H9 (cell line): ENCODE results near the gene CADM1. TPM values are rescaled to one million over a fixed set of nuclear protein-coding genes. Genes with fewer than 3 reads are reported as not detected.

Experiments
- DNase-seq: peaks from one replicate; pipeline ENCODE4 v3.0.0-alpha.2; 2017
- H2AFZ ChIP-seq: one replicate; pipeline ENCODE4 v1.6.1; 2013; ENCODE audit warnings: mild to moderate bottlenecking, low read length, control low read depth, moderate library complexity
- H2AK5ac ChIP-seq: 2 replicates; pipeline ENCODE4 v1.6.1; 2013; ENCODE audit warnings: low read length, control low read depth, mixed read lengths; ENCODE audit not compliant: insufficient read length
- H2BK120ac ChIP-seq: one replicate; pipeline ENCODE4 v1.6.1; 2013; ENCODE audit warnings: low read depth, mild to moderate bottlenecking, low read length, control low read depth, inconsistent platforms; ENCODE audit not compliant: poor library complexity, severe bottlenecking
- H2BK12ac ChIP-seq: 2 replicates; pipeline ENCODE4 v1.6.1; 2013; ENCODE audit warnings: low read length, control low read depth, mixed read lengths, low read depth; ENCODE audit not compliant: insufficient read length
- H2BK15ac ChIP-seq: 2 replicates; pipeline ENCODE4 v1.6.1; 2013; ENCODE audit warnings: low read depth, low read length, control low read depth
- H2BK20ac ChIP-seq: one replicate; pipeline ENCODE4 v1.6.1; 2013; ENCODE audit warnings: low read depth, mild to moderate bottlenecking, low read length, control low read depth, inconsistent platforms; ENCODE audit not compliant: poor library complexity, severe bottlenecking
- H2BK5ac ChIP-seq: 2 replicates; pipeline ENCODE4 v1.6.1; 2013; ENCODE audit warnings: low read length, control low read depth, mixed read lengths; ENCODE audit not compliant: insufficient read length
- H3K14ac ChIP-seq: 2 replicates; pipeline ENCODE4 v1.6.1; 2013; ENCODE audit warnings: low read length, control low read depth; ENCODE audit not compliant: insufficient read depth
- H3K18ac ChIP-seq: 2 replicates; pipeline ENCODE4 v1.6.1; 2013; ENCODE audit warnings: low read depth, mild to moderate bottlenecking, mixed read lengths, low read length, control low read depth; ENCODE audit not compliant: insufficient read length
- H3K23ac ChIP-seq: 2 replicates; pipeline ENCODE4 v1.6.1; 2013; ENCODE audit warnings: low read length, control low read depth, mixed read lengths, low read depth; ENCODE audit not compliant: insufficient read length
- H3K23me2 ChIP-seq: 2 replicates; pipeline ENCODE4 v1.6.1; 2013; ENCODE audit warnings: low read depth, mild to moderate bottlenecking, mixed read lengths, low read length, control low read depth; ENCODE audit not compliant: insufficient read length, poor library complexity, severe bottlenecking
- H3K27ac ChIP-seq: 2 replicates; pipeline ENCODE4 v1.5.1; 2013; ENCODE audit warnings: low read length, control low read depth, mixed read lengths, low read depth; ENCODE audit not compliant: insufficient read length
- H3K27me3 ChIP-seq: 2 replicates; pipeline ENCODE4 v1.6.1; 2013; ENCODE audit warnings: low read length, control low read depth, inconsistent platforms; ENCODE audit not compliant: insufficient read depth
- H3K4ac ChIP-seq: 2 replicates; pipeline ENCODE4 v1.6.1; 2013; ENCODE audit warnings: low read depth, mild to moderate bottlenecking, control low read depth, inconsistent platforms, low read length, moderate library complexity
- H3K4me1 ChIP-seq: 2 replicates; pipeline ENCODE4 v1.6.1; 2013; ENCODE audit warnings: low read length, control low read depth, inconsistent platforms; ENCODE audit not compliant: insufficient read depth
- H3K4me2 ChIP-seq: 2 replicates; pipeline ENCODE4 v1.6.1; 2013; ENCODE audit warnings: low read length, control low read depth, mixed read lengths; ENCODE audit not compliant: insufficient read length, insufficient read depth
- H3K56ac ChIP-seq: 2 replicates; pipeline ENCODE4 v1.6.1; 2013; ENCODE audit warnings: low read depth, mild to moderate bottlenecking, mixed read lengths, low read length, control low read depth; ENCODE audit not compliant: insufficient read length
- H3K79me1 ChIP-seq: 2 replicates; pipeline ENCODE4 v1.6.1; 2013; ENCODE audit warnings: low read depth, mild to moderate bottlenecking, moderate library complexity, low read length, control low read depth, inconsistent platforms; ENCODE audit not compliant: insufficient read depth, poor library complexity, severe bottlenecking
- H3K79me2 ChIP-seq: 2 replicates; pipeline ENCODE4 v1.6.1; 2013; ENCODE audit warnings: low read length, control low read depth, inconsistent platforms; ENCODE audit not compliant: insufficient read depth
- H3K9ac ChIP-seq: 2 replicates; pipeline ENCODE4 v1.6.1; 2013; ENCODE audit warnings: low read length, control low read depth, mixed read lengths; ENCODE audit not compliant: insufficient read length; ENCODE audit errors: extremely low read depth
- H3K9me3 ChIP-seq: one replicate; pipeline ENCODE4 v1.6.1; 2013; ENCODE audit warnings: low read depth, low read length, inconsistent platforms; ENCODE audit not compliant: control insufficient read depth
- H3T11ph ChIP-seq: one replicate; pipeline ENCODE4 v1.6.1; 2013; ENCODE audit warnings: mild to moderate bottlenecking, low read length, control low read depth, inconsistent platforms
- H4K20me1 ChIP-seq: one replicate; pipeline ENCODE4 v1.6.1; 2013; ENCODE audit not compliant: control insufficient read depth, insufficient read length, insufficient read depth
- H4K5ac ChIP-seq: 2 replicates; pipeline ENCODE4 v1.6.1; 2013; ENCODE audit warnings: low read depth, mild to moderate bottlenecking, mixed read lengths, low read length, control low read depth; ENCODE audit not compliant: insufficient read length
- H4K8ac ChIP-seq: replicated peaks from 2 replicates; pipeline ENCODE4 v1.6.1; 2013; ENCODE audit warnings: low read length, control low read depth, mixed read lengths, low read depth; ENCODE audit not compliant: insufficient read length
- H4K91ac ChIP-seq: 2 replicates; pipeline ENCODE4 v1.6.1; 2013; ENCODE audit warnings: low read depth, mild to moderate bottlenecking, moderate library complexity, mixed read lengths, low read length, control low read depth; ENCODE audit not compliant: insufficient read length
- H3K27ac Mint-ChIP-seq, 3 experiments: 2 replicates in 2 of 3; 3 replicates in 1 of 3; pipeline ENCODE4 v1.8.0; 2020 to 2021; ENCODE audit warnings: mixed read lengths in 3 of 3, mild to moderate bottlenecking in 1 of 3, moderate library complexity in 1 of 3
- H3K27me3 Mint-ChIP-seq: 2 replicates; pipeline ENCODE4 v1.8.0; 2021; ENCODE audit warnings: low read depth, mild to moderate bottlenecking, moderate library complexity, mixed read lengths
- H3K36me3 Mint-ChIP-seq, 3 experiments: 2 replicates in 2 of 3; 3 replicates in 1 of 3; pipeline ENCODE4 v1.8.0; 2020 to 2021; ENCODE audit warnings: low read depth in 3 of 3, mixed read lengths in 3 of 3; ENCODE audit not compliant: insufficient read depth in 1 of 3
- H3K4me1 Mint-ChIP-seq, 2 experiments: 2 replicates each; pipeline ENCODE4 v1.8.0; 2020; ENCODE audit warnings: mixed read lengths in 2 of 2
- H3K4me3 Mint-ChIP-seq, 2 experiments: 2 replicates in 1 of 2; 3 replicates in 1 of 2; pipeline ENCODE4 v1.8.0; 2020 to 2021; ENCODE audit warnings: mild to moderate bottlenecking in 2 of 2, mixed read lengths in 2 of 2, moderate library complexity in 1 of 2
- H3K9me3 Mint-ChIP-seq, 2 experiments: 2 replicates in 1 of 2; 3 replicates in 1 of 2; pipeline ENCODE4 v1.8.0; 2020; ENCODE audit warnings: mild to moderate bottlenecking in 2 of 2, mixed read lengths in 2 of 2, moderate library complexity in 1 of 2
- CTCF ChIP-seq: fragments of 200-600 bp; sonication (generic); conservative IDR thresholded peaks from 3 replicates; pipeline ENCODE4 v1.8.0; 2021; ENCODE audit warnings: antibody characterized with exemption, mild to moderate bottlenecking
- WGBS: extraction: QIAGEN DNeasy Blood & Tissue Kit; methylation state at CpG from one replicate; pipeline ENCODE4 v1.1.7; 2013; ENCODE audit warnings: missing lambda C conversion rate, low lambda C conversion rate, mixed read lengths; ENCODE audit not compliant: insufficient read length; ENCODE audit errors: extremely low coverage; 5-methylcytosine and 5-hydroxymethylcytosine counted together
- total RNA-seq: library from RNA; stranded (reverse); gene quantifications from 2 replicates; pipeline ENCODE4 v1.2.1, GENCODE V29; 2021

CADM1 gene
- total RNA-seq, 1 experiment from 2014 or later = 11.9 TPM

- H2BK20ac ChIP-seq = no peak overlapping the region
- no peak overlapping the region for H3K18ac ChIP-seq
- no peaks in the 10 kb centered on the region for H3K27me3 ChIP-seq
- H4K20me1 ChIP-seq = no peaks in the 10 kb centered on the region
- H2AK5ac ChIP-seq = no peak overlapping the region
- H3K79me1 ChIP-seq = no peaks in the 10 kb centered on the region
- H3K4ac ChIP-seq = no peak overlapping the region
- H3T11ph ChIP-seq = no peak overlapping the region
- Mint-ChIP-seq H3K36me3 (no peaks in the 10 kb centered on the region), H3K4me3 (no peak overlapping the region), H3K27ac (0 out of 7 replicates have a peak overlapping the region, but pooled peaks of 1 of the 3 experiments have one; percentile 65), H3K4me1 (peaks cover 28 to 41% of the 10 kb centered on the region in 2 experiments), H3K9me3 (no peaks in the 10 kb centered on the region), H3K27me3 (peaks cover 2% of the 10 kb centered on the region)
- H2BK15ac ChIP-seq = no peak overlapping the region
- no CpG with 5 or more reads among the region's 19 CpGs for WGBS
- H2BK120ac ChIP-seq = no peak overlapping the region
- DNase-seq = no peak
- no peaks in the 10 kb centered on the region for H3K79me2 ChIP-seq
- H3K9ac ChIP-seq = no peak overlapping the region
- H3K23ac ChIP-seq = no peak overlapping the region
- no peak overlapping the region for H3K56ac ChIP-seq
- H4K5ac ChIP-seq = no peak overlapping the region
- H4K8ac ChIP-seq = no peak overlapping the region
- no peak overlapping the region for H3K4me2 ChIP-seq
- no peaks in the 10 kb centered on the region for H3K23me2 ChIP-seq
- no peak overlapping the region for H3K27ac ChIP-seq
- TF ChIP-seq CTCF = no peak
- H3K14ac ChIP-seq = no peak overlapping the region
- no peak overlapping the region for H2AFZ ChIP-seq
- H4K91ac ChIP-seq = no peak overlapping the region
- no peak overlapping the region for H2BK12ac ChIP-seq
- no peak overlapping the region for H2BK5ac ChIP-seq
- peaks cover 6% of the 10 kb centered on the region for H3K4me1 ChIP-seq
- H3K9me3 ChIP-seq = no peaks in the 10 kb centered on the region
Observed at GRCh38 chr11:115173136-115173535, 331.1 kb downstream of the CADM1 start.
